ENCODE data around the gene TMEM234.
A peak's percentile ranks its signal among the peaks of the same experiment; 100 is the strongest.

Gene TMEM234

DNA sequence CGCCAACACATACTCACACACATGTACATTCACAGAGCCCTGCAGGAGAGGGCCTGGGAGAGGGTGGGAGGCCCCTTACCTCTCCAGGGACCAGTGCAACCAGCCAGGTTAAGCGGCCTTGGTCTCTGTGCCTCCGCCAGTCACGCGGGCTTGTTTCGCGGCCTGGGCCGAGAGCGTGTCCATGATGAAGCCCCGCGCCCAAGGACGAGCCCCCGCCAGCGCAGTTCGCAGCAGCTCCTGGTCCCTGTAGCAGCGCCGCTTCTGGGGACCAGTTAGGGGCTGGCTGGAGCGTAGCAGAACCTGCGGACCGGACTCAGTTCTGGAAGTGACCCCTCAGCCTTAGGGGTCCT is 17.6 kb upstream of the TMEM234 start:
- DNase-seq (ENCODE audit: low read depth, low spot score) = peak; percentile 18

DNA sequence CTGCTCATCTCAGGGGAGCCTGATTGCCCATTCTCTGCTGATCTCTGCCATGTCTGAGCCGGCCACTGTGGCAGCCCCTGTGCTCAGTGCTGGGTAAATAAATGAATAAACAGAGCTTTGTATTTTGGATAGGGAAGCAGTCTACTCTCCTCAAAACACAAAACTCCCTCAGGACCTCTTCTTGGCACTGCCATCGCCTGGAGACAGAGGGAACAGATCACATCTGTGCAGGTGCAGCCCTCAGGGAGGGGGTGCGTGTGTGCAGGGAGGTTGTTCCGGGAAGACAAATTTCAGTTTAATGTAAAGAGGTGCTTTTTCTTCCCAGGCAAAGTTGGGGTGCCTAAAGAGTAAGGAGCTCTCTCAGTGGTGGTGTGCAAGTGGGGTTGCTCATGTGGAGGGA is 17.2 kb upstream of the TMEM234 start:
- no peak for DNase-seq (ENCODE audit: low read depth, low spot score)

DNA sequence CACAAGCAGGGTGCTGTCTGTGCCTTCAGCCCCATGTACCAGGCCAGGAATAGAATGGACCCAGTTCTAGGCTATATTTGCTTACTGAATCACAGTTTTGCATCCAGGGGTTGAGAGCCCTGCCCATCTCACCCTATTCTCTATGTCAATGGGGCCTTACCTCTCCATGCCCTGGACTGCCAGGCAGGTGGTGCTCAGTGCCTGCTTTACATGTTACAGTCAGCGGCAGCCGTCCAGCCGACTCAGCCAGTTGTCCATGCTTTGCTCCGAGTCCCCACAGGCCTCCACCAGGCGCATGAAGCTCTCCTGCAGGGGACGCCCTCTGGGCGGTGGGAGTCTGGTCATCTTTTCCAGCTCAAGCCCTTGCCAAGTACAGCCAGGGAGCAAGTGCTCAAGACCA is 12.6 kb upstream of the TMEM234 start:
- DNase-seq (ENCODE audit: low read depth, low spot score) = no peak

DNA sequence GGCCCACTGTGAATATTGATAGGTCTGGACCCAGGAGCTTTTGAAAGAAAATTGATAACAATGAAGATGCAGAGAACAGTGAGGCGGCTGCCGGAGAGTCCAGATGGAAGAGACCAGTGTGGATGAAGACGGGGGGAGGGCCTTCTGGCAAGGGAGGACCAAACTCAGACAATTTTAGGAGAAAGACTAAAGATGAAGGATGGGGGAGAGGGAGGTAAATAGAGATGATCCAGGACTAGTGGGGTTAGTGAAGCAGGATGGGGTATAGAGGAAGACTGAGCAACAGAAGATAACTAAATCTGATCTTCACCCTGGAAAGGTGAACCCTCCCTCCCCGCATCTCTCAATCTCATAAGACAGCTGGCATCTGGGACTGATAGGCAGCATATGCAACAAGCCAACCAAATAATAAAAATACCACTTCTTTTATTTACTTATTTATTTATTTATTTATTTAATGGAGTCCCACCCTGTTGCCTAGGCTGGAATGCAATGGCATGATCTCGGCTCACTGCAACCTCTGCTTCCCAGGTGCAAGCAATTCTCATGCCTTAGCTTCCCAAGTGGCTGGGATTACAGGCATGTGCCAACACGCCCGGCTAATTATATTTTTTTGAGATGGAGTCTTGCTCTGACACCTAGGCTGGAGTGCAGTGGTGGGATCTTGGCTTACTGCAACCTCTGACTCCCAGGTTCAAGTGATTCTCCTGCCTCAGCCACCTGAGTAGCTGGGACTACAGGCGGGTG is 10.6 kb upstream of the TMEM234 start:
- no peak for DNase-seq (ENCODE audit: low read depth, low spot score)

DNA sequence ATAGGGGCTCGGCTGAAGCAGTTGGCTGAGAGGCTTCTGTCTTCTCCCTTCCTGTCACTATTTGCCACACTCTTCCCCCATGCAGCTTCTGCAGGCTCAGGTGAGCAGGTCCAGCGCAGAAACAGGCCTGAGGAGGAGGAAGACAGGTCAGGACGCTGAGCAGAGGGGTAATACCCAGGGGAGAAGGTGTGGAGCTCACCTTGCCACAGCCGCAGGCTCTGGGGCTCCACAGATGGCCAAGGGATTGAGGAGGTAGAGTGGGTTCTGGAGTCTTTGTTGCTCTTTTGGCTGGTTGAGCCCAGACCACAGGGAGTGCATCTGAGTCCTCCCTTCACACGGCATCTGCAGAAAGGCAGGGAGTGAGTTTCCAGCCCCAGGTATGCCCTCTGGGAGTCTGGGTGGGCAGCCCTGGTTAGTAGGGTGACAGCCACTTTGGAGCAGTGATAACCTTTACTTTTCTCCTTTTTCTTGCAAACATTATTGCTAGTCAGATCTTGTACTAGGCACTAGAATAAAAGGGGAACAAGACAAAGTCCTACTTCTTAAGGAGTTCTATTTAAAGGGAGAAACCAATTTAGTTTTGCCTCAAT is 9.8 kb upstream of the TMEM234 start:
- no peak for DNase-seq (ENCODE audit: low read depth, low spot score)

DNA sequence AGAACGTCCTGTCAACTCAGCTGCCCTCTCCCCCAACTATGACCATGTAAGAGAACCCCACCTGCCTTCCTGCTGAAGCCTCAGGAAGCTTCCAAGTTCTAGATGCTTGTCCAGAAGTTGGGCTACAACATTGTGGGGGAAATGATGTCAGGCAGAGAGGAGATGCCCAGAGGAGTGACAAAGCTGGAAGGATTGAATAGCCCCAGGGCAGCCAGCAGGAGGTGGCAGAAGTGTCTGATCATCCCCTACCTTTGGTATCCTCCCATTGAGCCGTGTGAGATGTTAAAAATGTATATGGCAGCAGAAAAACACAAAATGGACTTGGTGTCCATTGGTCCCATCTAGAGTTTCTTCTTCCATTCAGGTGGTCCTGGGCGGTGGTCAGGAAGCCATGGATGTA is 6.6 kb upstream of the TMEM234 start:
- DNase-seq (ENCODE audit: low read depth, low spot score) = no peak

DNA sequence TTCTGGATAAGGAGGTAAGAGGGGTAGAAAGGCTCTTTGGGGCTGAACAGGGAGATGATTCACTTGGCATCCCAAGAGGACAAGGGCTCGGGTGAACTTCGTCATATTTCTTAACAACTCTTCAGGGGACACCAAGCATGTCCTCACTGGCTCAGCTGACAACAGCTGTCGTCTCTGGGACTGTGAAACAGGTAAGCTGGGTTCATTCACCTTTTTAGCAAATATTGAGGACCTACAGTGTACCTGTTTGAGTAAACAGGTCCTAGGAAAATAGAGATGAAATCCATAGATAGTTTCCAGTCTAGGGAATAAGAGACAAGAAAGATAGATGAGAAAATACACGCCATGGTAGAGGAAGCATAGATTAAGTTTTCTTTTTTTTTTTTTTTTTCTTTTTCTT is 2.1 kb upstream of the TMEM234 start:
- DNase-seq (ENCODE audit: low read depth, low spot score) = no peak

DNA sequence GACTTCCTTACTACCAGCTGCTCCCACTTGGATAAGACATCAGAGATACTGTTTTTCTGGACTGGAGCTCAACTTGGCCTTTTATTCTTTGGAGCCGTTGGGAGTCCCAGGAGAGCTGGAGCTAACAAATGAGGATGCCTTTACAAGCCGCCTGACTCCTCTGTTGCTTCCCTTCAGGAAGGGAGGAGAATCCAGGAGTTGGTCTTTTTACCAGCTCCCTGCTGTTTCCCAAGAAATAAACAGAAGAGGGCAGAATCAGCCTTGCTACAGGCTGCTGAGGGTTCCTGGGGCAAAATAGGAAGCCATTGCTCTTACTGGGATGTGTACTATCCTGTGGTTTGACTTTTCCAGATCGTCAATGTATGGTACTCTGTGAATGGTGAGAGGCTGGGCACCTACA is 1.5 kb upstream of the TMEM234 start:
- DNase-seq (ENCODE audit: low read depth, low spot score) = no peak

DNA sequence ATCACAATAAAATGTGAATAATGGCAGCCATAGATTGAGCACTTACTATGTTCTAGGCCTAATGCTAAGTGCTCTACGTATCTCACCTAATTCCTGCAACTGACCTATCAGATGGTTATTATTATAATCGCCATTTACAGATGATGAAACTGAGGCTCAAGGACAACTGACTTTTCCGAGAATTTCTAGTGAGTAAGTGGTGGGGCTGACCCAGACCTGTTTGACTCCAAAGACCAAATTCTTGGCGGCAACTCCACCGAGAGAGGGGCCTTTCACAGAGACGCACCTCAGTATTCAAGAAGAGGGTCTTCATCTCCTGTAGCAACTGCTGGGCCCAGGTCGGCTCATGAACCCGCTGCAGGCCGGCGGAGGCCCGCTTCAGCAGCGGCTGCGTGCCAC is 573 bp downstream of the TMEM234 start:
- peak; percentile 28 for DNase-seq (ENCODE audit: low read depth, low spot score)

DNA sequence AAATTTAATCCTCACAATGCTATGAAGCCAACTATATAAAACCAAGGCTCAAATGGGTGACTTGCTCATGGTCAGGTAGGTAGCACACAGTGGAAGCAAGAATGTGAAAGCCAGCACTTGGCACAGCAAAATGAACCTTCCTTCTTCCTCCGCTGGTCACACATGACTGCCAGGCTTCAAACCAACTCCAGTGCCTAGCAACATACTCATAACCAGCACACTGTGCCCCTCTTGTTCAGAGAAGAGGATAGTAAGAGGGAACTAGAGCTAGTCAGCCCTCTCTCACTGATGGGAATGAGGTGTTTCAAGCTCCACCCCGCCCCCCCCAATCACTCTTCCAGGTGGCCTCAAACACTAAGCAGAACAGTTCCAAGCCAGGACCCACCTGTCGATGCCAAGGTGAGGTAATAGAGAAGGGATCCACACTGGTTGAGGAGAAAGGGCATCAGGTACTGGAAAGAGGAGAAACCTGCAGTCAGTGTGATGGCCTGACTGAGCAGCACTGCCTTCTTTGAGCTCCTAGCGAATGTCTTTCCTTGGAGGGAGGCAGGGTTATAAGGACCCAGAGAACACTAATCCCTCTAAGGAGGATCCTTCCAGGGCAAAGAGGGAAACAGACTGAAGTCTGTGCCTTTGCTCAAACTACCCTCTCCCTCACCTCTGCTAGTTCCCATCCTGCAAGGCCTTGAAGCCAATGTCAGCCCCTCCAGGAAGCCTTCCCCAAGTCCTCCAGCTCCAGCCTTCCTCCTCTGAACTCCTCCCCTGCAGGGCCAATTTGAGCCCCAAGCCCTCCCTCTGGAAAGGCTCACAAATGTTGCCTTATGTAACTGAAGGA is 1.2 kb downstream of the TMEM234 start:
- no peak for DNase-seq (ENCODE audit: low read depth, low spot score)

DNA sequence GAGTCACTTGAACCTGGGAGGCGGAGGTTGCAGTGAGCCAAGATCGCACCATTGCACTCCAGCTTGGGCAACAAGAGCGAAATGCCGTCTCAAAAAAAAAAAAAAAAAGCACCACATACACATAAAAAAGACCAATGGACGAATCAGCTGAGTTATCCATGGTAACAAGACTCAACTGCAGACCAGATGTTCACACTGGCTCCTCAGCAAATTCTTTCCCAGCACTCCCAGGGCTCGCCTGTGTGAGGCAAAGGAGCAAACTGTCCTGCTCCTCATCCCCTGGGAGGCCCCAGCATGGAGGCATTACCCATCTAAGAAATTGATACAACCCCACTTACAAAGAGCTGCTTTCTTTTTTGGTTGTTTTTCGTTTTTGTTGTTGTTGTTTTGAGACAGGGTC is 3.1 kb downstream of the TMEM234 start:
- no peak for DNase-seq (ENCODE audit: low read depth, low spot score)

DNA sequence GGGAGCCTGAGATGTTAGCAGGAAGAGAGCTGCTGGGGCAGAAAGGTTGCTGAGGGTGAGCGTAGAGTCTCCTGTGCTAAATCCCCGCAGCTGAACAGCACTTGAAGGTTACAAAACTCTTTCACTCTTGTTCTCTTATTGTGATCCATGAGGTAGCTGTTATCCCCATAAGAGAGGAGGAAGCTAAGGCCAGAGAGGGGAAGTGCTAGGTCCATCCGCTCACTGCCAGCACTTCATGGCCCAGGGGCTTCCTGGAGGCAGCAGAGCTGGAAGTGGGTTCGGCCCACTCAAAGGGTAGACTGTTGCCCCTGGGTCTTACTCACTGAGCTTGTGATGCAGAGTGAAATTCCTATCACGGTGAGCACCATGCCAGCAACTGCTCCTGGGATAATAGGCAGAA is 5.6 kb downstream of the TMEM234 start:
- no peak for DNase-seq (ENCODE audit: low read depth, low spot score)

DNA sequence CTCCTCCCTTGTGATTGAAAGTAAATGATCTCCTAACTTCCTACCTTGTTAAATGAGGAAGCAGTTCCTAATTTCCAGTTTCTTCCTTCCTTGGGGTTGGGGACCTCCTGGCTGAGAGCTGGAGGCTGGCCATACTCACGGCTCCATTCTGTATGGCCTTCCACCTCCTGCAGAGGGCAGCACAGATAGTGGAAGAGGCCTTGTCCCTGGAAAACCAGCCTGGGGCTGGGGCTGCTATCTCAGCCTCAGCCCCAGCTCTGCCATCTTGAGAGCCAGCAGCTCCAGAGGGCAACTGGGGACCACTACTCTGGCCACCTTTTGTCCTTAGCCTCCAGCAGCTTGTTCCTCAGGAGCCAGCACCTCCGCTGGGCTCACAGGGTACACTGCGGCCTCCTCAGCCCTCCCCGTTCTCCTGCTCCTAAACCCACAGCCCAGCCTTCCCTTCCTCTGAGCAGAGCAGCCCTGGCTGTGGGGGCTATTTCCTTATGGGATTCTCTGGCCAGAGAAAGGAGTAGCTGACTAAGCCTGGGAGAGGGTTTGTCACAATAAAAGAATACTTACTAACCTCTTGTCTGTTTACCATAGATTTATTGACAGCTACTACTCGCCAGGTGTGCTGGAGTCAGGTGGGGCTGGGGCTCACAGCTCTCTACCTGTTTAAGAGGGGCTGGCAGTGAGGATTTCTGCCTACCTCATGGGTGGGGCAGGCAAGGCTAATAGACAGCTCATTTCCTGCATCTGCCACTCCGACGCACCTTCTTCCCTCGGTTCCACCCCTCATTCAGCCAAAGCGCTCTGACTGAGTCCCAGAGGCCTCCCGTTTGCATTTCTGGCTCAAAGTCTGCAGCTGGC is 6.3 kb downstream of the TMEM234 start:
- DNase-seq (ENCODE audit: low read depth, low spot score) = peak; percentile 81

DNA sequence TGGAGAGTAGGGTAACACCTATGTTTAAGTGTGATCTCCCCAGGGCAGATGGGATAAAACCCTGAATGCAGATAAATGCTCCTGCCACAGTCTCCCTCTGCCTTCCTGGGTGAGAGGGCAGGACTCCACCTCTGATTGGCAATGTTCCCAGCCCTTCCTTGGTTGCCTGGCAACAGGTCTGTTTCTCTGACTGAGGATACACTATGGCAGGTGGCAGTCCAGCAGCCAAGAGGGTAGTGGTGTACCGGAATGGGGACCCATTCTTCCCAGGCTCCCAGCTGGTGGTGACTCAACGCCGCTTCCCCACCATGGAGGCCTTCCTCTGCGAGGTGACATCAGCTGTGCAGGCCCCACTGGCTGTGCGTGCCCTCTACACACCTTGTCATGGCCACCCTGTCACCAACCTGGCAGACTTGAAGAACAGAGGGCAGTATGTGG is 13.2 kb downstream of the TMEM234 start, which contains the start of gene DCDC2B:
Gene DCDC2B, plus strand, starts transcription at position 199 of the 438 bp plus-strand sequence. Its CDS starts 5 bp downstream, at position 204.
- DNase-seq (ENCODE audit: low read depth, low spot score) = peak; percentile 67

DNA sequence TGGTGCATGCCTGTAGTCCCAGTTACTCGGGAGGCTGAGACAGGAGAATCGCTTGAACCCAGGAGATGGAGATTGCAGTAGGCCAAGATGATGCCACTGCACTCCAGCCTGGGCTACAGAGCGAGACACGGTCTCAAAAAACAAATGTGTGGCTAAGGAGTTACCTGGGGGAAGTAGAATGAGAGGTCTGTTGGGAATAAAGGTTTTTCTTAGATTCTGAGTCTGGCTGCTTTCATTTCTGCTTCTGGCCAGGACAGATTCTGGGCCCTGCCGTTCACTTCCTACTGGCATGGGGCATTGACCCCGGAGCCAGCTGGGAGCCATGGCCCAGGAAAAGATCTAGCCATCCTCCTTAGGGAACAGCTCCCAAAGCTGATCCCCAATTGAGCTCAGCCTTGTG is 13.7 kb downstream of the TMEM234 start:
- DNase-seq (ENCODE audit: low read depth, low spot score) = no peak

DNA sequence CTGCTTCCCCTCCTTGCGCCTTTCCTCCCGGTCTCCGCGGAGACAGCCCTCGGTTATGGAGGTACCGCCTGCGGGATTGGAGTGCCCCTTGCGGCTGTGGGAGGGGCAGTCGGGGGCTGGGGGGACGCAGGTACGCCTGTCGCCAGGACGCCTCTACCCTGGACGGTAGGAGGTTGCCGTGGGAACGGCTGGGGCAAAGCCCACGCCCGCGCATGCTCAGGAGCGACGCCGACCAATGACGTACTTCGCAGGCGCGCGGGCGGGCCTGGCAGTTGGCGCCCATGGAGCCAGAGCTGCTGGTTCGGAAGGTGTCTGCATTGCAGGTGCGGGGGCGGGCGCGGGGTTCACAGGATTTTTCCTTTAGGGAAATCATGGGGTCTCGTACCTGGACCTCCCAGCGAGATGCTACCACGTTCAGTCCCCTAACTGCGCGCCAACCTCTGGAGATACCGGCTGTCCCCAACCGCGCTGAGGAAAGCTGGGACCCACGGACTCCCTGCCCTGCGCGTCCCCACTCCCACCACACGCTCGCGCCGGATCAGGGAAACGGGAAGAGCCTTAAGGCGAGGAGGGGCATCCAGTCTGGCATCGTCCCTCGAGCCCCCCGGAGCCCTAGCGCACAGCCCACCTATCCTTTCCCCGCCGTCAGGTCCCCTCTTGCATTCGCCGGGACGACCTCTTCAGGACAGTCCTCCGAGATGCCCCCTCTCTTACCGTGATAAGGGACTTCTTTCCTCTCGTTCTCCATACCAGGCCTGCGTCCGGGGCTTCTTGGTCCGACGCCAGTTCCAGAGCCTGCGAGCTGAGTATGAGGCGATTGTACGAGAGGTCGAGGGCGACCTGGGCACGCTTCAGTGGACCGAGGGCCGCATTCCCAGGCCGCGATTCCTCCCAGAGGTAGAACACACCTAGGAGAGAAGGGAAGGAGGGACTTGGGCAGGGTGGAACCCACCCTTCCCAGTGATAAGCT is 16.5 kb downstream of the TMEM234 start, which contains the start of gene IQCC:
Gene IQCC, plus strand, starts transcription at position 271 of the 970 bp plus-strand sequence. Its CDS starts 11 bp downstream, at position 282.
- DNase-seq (ENCODE audit: low read depth, low spot score) = peak; percentile 95

DNA sequence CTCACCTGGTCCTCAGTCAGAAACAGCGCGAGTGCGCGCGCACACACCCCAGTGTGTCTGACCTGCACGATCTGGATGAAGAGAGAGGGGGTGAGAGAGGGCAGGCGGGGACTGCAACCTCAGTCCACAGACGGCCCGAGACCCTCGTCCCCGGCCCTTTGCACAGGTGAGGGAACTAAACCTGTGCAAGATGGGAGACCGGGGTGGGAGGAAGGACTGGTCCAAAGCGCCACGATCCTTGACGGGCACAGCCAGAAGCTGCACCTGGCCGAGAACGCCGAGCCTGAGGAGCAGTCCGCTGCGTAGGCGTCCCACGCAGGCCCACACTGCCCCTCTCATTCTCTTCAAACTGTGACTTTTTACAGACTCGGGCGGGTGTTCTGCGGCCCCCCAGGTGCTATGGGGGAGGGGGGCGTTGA is 17.2 kb downstream of the TMEM234 start:
- DNase-seq (ENCODE audit: low read depth, low spot score) = no peak

DNA sequence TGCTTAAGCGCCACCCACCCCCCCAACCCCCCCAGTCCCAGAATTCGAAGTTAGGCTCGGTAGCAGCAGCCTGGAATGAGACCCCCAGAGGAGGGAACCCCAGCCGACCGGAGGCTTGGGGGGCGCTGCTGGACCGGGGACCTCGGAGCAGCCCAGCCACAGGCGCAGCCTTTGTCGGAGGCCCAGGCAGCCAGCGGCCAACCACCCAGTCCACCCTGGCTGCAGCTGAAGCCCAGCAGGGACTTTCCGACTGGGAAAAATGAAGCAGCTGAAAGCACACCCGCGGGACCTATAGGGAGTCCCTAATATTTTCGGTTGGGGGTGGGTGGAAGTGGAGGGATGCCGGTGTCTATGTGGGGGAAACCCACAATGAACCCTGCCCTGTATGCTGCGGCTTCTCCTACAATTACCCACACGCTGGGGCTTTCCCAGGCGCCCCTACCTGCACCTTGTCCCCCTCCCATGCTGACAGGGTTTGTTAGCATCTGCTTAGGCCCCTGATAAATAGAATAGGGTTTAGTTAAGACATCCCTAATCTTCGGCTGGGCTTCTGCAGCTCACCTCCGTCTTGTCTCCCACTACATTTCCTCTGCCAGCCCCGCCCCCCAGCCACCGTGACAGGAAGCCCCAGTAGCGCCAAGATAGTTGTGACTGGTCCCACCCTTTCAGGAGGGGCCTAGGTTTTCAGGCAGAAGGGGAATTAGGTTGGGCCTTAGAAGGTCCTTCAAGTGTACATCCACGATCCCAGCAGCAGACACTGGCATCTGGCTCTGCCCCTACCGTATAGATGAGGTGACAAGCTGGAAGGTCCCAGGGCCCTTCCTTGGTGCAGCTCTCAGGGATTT is 20.9 kb downstream of the TMEM234 start:
- DNase-seq (ENCODE audit: low read depth, low spot score) = peak; percentile 79

DNA sequence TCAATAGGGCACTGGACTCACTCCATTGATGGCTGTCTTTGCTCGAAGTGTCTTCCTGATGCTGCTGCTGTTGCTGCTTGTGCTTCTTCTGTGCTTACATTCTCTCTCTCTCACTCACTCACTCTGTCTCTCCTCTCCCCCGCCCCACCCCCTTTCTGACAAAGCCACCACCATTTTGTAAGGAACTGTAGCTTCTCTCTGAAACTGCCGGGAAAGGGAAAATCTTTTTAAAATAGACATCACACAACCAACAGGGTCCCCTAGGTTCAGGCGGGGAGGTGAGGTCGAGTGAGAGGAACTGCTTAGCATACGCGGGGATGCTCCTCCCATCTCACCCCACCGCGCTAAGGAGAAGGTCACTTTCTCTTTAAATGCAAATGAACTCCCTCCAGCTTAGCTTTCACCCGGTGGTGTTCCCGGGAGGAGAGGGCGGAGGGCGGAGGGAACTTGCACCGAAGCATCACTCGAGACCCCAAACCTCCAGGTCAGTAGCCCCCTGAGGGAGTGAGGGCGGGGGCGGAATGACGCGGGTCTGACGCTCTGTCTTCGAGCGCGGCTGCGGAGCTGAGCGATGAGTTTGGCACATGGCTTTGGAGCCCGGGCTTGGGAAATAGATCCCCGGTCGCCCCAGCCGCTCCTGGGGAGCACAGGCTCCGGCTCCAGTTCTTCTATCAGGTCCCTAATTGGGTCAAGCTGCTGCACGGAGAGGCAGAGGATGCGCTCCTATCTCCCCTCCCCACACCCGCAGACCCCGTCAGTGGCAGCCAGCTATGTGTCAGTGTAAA is 21.7 kb downstream of the TMEM234 start, which contains the start of gene CCDC28B:
Gene CCDC28B, plus strand, starts transcription at position 370 of the 785 bp plus-strand sequence. CDS start 1,341 bp downstream, outside the sequence.
- peak; percentile 72 for DNase-seq (ENCODE audit: low read depth, low spot score)

Measured in astrocyte of the hippocampus (primary cell).